T-helper 1 cell treated with Interleukin-12 subunit alpha and Interleukin-12 subunit beta and Interleukin-4 antibody, amounts not matched to agents 30 μg/mL and 1 μg/mL, for 36 hours (primary cell): Measurements from ENCODE around the gene PTPN4.

Experiments used
- H3K27ac Mint-ChIP-seq: one replicate; pipeline ENCODE4 v1.8.0; 2021; ENCODE audit warnings: mild to moderate bottlenecking, mixed read lengths
- H3K27me3 Mint-ChIP-seq: one replicate; pipeline ENCODE4 v1.8.0; 2021; ENCODE audit warnings: low read depth, mixed read lengths
- H3K36me3 Mint-ChIP-seq: one replicate; pipeline ENCODE4 v1.8.0; 2021; ENCODE audit warnings: low read depth, mixed read lengths
- H3K4me1 Mint-ChIP-seq: one replicate; pipeline ENCODE4 v1.8.0; 2021; ENCODE audit warnings: low read depth, mixed read lengths
- H3K4me3 Mint-ChIP-seq: one replicate; pipeline ENCODE4 v1.8.0; 2021; ENCODE audit warnings: mild to moderate bottlenecking, moderate library complexity, mixed read lengths
- H3K9me3 Mint-ChIP-seq: one replicate; pipeline ENCODE4 v1.8.0; 2021; ENCODE audit warnings: mixed read lengths

PTPN4 gene

DNA sequence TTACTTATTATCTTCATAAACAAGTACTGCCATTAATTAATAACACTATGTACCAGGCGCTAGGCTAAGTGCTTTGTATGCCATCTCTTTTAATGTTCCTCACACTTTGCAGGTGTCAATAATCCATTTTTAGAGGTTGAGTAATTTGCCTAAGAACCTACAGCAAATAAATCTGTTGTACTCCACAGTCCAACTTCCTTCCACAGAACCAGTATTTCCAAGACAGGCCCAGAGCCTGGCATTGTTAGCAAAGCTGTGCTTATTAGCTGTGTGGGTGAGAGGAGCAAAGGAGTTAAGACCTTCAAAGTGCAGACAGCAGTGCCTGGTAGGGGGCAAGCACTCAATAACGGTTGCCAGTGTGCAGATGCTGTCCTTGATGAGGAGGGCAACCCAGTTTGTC, 14.2 kb upstream of the PTPN4 start:
- H3K27ac Mint-ChIP-seq, result no peak overlapping the region
- no peaks in the 10 kb centered on the region for H3K9me3 Mint-ChIP-seq
- H3K4me1 Mint-ChIP-seq, result no peaks in the 10 kb centered on the region
- H3K4me3 Mint-ChIP-seq, result no peak overlapping the region
- peaks cover 15% of the 10 kb centered on the region for H3K27me3 Mint-ChIP-seq
- no peaks in the 10 kb centered on the region for H3K36me3 Mint-ChIP-seq

DNA sequence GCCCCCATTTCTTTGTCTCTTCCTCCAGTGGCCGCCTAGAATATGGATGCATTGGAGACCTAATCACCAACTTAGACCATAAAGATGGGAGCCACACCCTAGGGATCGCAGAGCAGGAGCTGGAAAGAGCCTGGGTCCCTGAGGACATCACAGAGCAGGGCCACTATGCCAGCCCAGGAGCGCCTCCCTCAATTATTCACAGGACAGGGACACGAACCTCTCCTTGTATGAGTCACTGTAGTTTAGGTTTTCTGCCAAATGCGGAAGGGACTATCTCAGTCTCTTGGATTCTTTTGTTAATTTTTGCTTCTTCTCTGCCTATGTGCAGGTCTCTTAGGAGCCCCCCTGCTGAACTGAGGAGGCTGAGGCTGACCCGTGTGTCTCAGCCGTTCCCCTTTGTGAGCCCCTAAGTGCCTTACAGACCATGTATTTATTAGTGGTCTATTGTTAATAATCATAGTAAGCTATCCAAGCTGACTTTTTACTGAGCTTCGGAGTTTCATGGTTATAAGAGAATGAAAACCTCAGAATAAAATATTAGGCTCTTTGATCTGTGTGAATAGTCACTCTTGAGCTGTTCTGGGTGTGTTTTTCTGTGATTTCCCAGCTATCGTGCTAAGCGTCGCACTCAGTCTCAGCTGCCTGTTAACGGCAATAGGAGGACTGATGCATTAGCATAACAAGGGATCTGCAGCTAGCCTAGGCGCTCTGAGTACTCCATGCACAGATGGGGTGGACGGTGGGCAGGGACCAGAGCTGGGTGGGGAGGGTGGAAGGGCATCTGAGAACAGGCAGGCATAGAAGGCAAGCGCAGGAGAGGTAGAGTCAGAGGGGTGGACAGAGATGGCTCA, 12.7 kb upstream of the PTPN4 start:
- no peaks in the 10 kb centered on the region for H3K9me3 Mint-ChIP-seq
- no peaks in the 10 kb centered on the region for H3K36me3 Mint-ChIP-seq
- H3K27me3 Mint-ChIP-seq, result peaks cover 24% of the 10 kb centered on the region
- no peak overlapping the region for H3K4me3 Mint-ChIP-seq
- no peak overlapping the region for H3K27ac Mint-ChIP-seq
- no peaks in the 10 kb centered on the region for H3K4me1 Mint-ChIP-seq

DNA sequence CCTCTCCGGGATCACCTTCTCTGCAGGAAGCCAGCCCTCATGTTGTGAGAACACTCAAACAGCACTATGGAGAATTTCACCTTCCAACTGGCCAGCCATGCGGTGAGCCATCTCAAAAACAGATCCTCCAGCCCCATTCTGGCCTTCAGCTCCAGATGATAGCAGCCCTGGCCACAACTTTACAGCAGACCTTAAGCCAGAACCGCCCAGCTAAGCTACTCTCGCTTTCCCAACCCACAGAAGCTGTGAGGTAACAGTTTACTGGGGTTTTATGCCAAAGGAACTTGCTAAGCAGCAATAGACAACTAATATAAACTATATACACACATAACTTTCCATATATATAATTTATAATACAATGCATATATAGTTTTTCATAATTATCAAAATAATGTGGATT, 11.6 kb upstream of the PTPN4 start:
- no peaks in the 10 kb centered on the region for H3K4me1 Mint-ChIP-seq
- H3K27me3 Mint-ChIP-seq, result peaks cover 25% of the 10 kb centered on the region
- H3K9me3 Mint-ChIP-seq, result no peaks in the 10 kb centered on the region
- H3K27ac Mint-ChIP-seq, result no peak overlapping the region
- no peaks in the 10 kb centered on the region for H3K36me3 Mint-ChIP-seq
- no peak overlapping the region for H3K4me3 Mint-ChIP-seq

DNA sequence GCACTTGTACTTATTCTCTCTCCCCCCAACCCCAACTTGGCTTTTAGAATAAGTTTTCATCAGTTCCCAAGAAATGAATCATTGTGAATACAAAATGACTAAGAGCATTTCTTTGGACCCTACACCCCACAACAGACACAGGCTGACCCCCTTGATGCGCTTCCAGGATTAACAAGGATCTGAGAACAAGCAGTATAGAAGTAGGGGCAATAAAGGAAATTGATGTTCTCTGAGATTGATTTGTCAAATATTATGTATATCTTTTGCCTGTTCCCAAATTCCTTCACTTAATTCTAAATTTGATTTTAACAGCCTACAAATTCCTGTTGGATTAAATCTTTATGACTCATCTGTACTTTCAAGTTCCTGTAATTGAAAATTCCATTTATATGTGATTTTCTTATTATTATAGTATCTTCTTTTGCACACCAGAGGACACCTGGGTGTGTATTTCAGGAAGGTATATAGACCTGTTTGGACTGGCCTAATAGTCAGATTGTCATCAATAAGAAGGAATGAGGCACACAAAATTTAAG, 10.2 kb upstream of the PTPN4 start:
- Mint-ChIP-seq H3K9me3 (no peaks in the 10 kb centered on the region), H3K36me3 (no peaks in the 10 kb centered on the region), H3K27ac (no peak overlapping the region), H3K4me1 (no peaks in the 10 kb centered on the region), H3K4me3 (no peak overlapping the region), H3K27me3 (peaks cover 34% of the 10 kb centered on the region)

DNA sequence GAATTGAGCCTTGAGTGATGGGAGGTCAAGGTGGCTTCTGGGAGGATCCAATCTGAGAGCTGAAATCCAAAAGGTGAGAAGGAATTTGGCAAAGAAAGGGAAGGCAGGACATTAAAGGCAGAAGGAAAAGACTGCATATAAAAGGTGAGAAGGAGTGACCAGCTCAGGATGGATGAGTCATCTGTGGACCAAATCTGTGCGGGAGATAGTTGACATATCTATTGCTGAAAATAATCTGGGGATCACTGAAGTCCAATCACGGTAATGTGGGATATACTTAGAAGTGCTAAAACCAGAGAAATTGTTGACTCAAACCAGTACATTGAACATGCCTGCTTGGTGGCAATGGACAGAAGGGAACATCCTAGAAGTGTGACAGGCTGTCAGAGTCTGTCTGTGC, 8.0 kb upstream of the PTPN4 start:
- Mint-ChIP-seq H3K4me1 (no peaks in the 10 kb centered on the region), H3K9me3 (no peaks in the 10 kb centered on the region), H3K36me3 (no peaks in the 10 kb centered on the region), H3K4me3 (no peak overlapping the region), H3K27ac (no peak overlapping the region), H3K27me3 (peaks cover 41% of the 10 kb centered on the region)

DNA sequence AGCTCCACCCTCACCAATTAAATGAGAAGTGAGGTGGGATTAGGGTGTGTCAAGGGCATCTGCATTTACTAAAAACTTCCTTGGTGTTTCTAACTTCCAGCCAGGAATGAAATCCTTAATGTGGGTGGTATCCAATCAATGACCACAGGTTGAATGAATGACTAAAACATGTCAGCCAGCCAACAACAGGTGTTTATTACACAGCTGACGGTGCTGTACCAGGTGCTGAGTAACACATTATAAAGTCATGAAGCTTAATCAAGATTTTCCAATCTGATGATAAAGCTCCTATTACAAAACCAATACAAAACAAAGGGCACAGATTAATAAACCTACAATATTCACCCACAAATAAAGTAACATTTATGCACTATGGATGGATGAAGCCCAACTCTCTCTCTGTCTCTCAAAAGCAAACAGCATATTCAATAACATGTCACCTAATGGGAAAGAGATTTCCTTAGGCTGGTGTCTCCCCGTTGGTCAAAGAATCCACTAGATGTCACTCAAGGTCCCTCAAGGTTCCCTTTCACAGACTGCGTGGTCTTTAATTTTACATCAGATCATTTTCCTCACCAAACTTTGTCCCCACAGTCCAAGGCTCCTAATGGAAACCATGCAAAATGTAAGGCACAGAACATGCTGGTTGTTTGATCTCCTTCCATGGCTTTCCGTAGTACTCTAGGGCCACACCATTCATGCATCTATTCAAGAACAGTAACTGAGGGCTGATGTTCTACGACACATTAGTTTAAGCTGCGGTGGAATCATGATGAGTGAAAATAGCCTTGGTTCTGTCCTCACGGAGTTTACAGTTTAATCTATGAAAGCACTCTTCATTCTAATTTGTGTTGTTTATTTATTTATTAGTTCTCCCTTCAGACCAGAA, 6.4 kb upstream of the PTPN4 start:
- H3K4me3 Mint-ChIP-seq, result no peak overlapping the region
- H3K27me3 Mint-ChIP-seq, result peaks cover 37% of the 10 kb centered on the region
- no peak overlapping the region for H3K27ac Mint-ChIP-seq
- no peaks in the 10 kb centered on the region for H3K36me3 Mint-ChIP-seq
- no peaks in the 10 kb centered on the region for H3K9me3 Mint-ChIP-seq
- H3K4me1 Mint-ChIP-seq, result peaks cover 4% of the 10 kb centered on the region

DNA sequence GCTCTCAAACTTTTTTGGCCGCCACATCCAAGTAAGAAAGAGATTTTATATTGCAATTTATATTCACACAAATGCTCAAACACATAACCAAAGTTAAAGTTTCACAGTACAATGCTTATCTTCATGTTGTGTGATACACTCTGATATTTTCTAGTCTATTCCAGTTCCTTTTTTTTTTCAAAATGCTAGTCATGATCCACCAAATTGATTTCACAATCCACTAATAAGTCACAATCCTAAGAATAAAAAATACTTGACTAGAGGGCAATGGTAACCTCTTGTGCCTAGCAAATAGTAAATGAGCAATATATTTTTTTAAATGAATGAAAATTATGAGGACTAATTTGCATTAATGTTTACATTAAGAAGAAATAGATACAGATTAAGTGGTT, 5.8 kb upstream of the PTPN4 start:
- no peak overlapping the region for H3K4me3 Mint-ChIP-seq
- peaks cover 2% of the 10 kb centered on the region for H3K36me3 Mint-ChIP-seq
- no peaks in the 10 kb centered on the region for H3K9me3 Mint-ChIP-seq
- H3K4me1 Mint-ChIP-seq, result peaks cover 9% of the 10 kb centered on the region
- no peak overlapping the region for H3K27ac Mint-ChIP-seq
- peaks cover 34% of the 10 kb centered on the region for H3K27me3 Mint-ChIP-seq

DNA sequence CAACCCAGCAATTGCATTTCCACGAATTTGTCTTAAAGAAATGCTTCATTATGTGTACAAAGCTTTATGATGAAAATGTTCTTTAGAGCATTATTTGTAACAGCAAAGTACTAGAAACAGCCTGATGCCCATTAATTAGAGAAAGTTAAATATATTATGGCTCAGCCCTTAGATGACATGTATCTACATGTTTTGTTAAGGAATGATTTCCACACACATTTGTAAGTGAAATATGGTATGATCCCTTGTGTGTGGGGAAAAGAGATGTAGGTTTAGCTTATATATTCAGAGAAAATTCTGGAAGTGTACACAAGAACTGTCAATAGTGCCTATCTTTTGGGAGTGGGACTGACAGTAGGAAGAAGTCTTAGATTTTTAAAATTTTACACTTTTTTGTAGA, 3.8 kb upstream of the PTPN4 start:
- Mint-ChIP-seq H3K9me3 (no peaks in the 10 kb centered on the region), H3K27me3 (peaks cover 30% of the 10 kb centered on the region), H3K4me1 (peaks cover 14% of the 10 kb centered on the region), H3K27ac (no peak overlapping the region), H3K4me3 (no peak overlapping the region), H3K36me3 (peaks cover 2% of the 10 kb centered on the region)

DNA sequence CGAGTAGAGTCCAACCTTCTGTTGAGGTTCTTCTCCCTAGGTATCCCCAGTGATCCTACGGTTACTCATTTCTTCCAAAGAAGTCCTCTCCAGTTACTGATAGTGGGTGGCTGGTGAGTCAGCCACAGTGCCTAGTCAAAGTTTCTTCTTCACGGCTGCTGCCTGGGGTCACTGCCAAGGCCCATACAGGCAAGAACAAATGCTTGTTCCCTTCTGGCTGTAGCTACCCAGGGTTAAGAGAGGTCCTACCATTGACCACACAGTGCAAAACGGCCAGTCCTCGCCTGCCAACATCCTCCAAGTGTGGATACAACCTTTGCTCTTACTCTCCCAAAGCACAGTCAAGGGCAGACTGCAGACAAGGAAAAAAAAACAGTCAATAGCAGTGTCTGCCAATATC, 2.9 kb upstream of the PTPN4 start:
- H3K4me3 Mint-ChIP-seq, result no peak overlapping the region
- no peaks in the 10 kb centered on the region for H3K9me3 Mint-ChIP-seq
- H3K27me3 Mint-ChIP-seq, result peaks cover 20% of the 10 kb centered on the region
- peaks cover 20% of the 10 kb centered on the region for H3K4me1 Mint-ChIP-seq
- H3K27ac Mint-ChIP-seq, result no peak overlapping the region
- H3K36me3 Mint-ChIP-seq, result peaks cover 2% of the 10 kb centered on the region

DNA sequence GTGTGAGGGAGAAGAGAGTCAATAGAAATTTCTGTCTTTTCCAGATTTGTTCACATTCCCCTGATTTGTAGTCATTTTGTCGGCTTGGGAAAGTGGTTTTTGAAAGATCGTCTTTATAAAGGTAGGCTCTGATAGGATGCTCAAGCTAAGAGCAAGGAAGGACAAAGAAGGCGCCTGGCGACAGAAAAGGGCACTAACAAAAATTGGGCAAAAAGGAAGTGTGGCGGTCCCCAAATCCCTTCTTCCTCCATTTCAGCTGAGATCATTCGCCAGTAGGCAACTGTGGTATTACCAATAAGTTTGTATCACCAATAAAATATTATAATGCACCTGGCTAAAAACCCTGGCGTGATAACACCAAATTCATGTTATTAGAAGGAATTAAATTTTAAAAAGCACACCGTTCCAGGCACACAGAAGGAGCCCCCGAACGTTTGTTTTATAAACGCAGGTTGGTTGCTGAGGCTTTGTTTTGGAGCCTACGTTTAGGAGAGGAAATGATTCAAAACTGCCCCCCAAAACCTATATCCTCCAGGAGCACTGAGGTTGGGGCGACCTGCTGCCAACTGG, 756 bp upstream of the PTPN4 start:
- Mint-ChIP-seq H3K4me1 (peaks cover 26% of the 10 kb centered on the region), H3K9me3 (no peaks in the 10 kb centered on the region), H3K27ac (peak overlapping the region; percentile 91), H3K36me3 (peaks cover 2% of the 10 kb centered on the region), H3K4me3 (peak overlapping the region; percentile 77), H3K27me3 (peaks cover 8% of the 10 kb centered on the region)

DNA sequence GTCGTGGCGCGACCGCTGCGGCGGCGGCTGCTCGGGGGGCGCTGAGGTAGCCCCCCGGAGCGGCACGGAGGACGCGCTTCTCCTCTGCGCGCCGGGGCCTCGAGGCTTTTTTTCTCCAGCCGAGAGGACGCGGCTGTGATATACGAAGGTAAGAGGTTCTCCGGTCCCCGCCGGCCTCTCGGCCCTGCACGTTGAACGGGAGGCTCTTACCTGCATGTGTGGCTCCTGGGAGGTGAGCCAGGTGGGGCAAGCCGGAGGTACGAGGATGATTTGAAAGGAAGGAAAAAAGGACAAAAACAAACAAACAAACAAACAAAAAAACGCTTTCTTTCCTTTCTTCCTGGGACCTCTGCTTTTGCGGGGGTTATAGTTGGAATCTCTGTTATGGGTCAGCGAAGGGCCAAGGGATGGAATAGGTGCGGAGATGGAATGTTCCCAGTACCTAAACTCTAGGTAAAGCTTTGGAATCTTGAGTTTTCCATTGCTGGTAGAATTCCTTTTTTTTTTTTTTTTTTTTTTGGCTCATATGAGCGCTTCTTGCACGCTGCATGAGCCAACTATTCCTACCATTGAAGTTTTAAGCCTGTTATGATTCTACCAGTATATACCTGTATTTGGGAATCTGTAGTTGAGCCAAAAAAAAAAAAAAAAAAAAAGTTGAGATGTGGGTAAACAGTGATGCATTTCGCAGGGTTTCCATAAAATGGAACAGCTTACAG, 674 bp downstream of the PTPN4 start:
- Mint-ChIP-seq H3K27ac (peak overlapping the region; percentile 43), H3K36me3 (peaks cover 2% of the 10 kb centered on the region), H3K27me3 (peaks cover 2% of the 10 kb centered on the region), H3K9me3 (no peaks in the 10 kb centered on the region), H3K4me1 (peaks cover 27% of the 10 kb centered on the region), H3K4me3 (peak overlapping the region; percentile 89)

DNA sequence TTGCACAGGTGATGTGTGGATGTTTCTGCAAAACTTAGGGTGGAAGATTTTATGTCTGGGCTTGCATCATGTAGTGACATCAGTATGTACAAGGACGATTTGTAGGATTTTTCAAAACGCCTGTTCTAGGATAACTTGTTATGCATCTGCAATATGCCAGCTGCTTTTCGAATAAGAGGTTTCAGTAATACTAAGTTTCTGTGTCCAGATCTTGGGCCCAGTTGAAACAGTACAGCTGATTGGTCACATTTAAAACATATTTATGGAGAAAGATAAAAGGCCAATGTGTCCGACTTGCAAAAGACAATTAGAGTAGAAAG, 1.2 kb downstream of the PTPN4 start:
- no peaks in the 10 kb centered on the region for H3K27me3 Mint-ChIP-seq
- peaks cover 5% of the 10 kb centered on the region for H3K36me3 Mint-ChIP-seq
- H3K9me3 Mint-ChIP-seq, result no peaks in the 10 kb centered on the region
- peaks cover 31% of the 10 kb centered on the region for H3K4me1 Mint-ChIP-seq
- H3K4me3 Mint-ChIP-seq, result peak overlapping the region; percentile 89
- peak overlapping the region; percentile 43 for H3K27ac Mint-ChIP-seq

DNA sequence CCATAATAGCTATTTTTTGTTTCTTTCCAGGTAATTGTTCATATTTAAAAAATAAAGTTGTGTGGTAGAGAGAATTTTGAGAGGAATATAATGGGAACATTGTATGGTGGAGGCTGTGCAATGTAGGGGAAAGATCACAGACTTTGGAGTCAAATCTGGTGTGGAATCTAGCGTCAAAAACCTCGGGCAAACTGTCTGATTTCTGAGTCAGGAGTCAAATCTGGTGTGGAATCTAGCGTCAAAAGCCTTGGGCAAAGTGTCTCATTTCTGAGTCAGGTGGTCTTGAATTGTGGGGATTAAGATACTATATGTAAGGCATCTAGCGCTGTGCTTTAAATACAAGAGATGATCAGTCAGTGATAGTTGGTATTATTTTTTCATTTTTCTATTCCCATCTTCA, 5.1 kb downstream of the PTPN4 start:
- Mint-ChIP-seq H3K9me3 (no peaks in the 10 kb centered on the region), H3K27me3 (no peaks in the 10 kb centered on the region), H3K4me1 (peaks cover 22% of the 10 kb centered on the region), H3K4me3 (no peak overlapping the region), H3K27ac (no peak overlapping the region), H3K36me3 (peaks cover 4% of the 10 kb centered on the region)

DNA sequence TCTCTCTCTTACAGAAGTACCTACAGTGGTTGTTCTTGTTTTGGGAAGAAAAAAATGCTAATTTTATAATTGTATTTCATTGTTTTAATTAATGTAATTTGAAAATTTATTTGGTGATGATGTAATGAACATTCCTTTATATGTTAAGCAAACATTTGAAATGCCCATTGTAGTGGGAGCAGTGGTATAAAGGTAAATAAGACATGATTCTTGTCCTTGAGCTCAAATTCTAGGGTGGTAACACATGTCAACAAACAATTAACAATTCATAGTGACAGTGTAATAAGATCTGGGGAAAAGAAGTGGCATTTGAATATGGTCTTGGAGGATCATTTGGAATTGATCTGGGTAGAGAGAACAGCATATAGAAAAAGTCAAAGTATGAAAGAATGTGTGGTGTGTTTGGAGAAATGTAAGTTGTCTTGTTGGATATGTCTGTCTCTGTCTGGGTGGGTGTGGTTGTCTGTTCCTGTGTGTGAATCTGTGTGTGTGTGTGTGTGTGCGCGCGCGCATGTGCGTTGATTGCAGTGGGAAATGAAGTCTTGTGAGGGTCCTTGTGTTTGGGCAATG, 5.8 kb downstream of the PTPN4 start:
- H3K4me1 Mint-ChIP-seq, result peaks cover 20% of the 10 kb centered on the region
- H3K9me3 Mint-ChIP-seq, result no peaks in the 10 kb centered on the region
- H3K27me3 Mint-ChIP-seq, result no peaks in the 10 kb centered on the region
- peaks cover 4% of the 10 kb centered on the region for H3K36me3 Mint-ChIP-seq
- H3K4me3 Mint-ChIP-seq, result no peak overlapping the region
- no peak overlapping the region for H3K27ac Mint-ChIP-seq
